ENCODE data around the gene HSPBP1.
A peak's percentile ranks its signal among the peaks of the same experiment; 100 is the strongest.

Gene HSPBP1

DNA sequence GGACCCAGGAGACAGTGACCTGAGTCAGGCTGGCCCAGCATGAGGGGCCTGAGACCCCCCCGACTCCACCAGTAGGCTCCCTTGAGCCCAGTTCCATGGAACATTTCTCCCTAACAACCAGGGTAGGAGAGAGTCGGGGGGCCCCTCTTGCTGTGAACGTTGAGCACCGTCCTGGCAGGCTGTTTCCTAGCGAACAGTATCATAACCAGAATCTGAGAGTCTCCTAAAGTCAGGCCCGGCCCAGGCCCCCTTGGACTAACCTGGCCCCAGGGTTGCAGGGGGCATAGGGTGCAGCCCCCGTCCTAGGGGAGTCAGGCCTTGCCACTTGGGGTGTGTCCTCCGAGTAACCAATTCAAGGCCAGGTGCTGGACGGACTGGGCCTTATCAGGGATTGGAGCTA is 31.5 kb upstream of the HSPBP1 start:
- H3K4me3 ChIP-seq (ENCODE audit: low read length) = no peak overlapping the region
- TF ChIP-seq ZNF274 (IDR thresholded peaks at IDR 0.05; ENCODE audit: low read depth, low read length) = no peak

DNA sequence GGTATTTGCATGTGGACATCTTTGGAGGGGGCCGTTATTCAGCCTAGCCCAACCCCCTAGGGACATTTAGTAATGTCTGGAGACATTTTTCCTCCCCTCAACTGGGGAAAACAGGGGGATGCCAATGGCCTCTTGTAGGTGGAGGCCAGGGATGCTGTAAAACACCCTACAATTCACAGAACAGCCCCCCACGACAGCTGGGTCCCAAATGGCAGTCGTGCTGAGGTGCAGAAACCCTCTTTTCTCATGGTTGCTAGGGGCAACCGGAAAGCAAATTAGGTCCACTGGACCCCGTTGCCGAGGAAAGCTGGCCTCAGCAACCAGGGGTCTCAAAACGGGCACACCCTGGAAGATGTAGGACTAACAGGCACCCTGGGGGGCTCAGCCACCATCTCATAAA is 30.6 kb upstream of the HSPBP1 start:
- TF ChIP-seq ZNF274 (IDR thresholded peaks at IDR 0.05; ENCODE audit: low read depth, low read length) = no peak
- no peak overlapping the region for H3K4me3 ChIP-seq (ENCODE audit: low read length)

DNA sequence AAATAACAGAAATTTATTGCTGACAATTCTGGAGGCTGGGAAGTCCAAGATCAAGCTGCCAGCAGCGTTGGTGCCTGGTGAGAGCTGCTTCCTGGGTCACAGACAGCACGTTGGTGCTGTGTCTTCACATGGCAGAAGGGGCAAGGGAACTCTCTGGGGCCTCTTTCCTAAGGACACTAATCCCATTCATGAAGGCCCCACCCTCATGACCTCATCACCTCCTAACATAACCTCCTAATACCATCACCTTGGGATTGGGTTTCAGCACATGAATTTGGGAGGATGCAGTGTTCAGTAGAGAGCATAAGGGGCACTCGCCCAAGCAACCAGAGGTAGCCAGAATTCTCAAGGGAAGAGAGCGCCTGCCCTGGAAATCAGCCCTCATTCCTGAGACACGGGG is 29.5 kb upstream of the HSPBP1 start:
- H3K4me3 ChIP-seq (ENCODE audit: low read length) = no peak overlapping the region
- TF ChIP-seq ZNF274 (IDR thresholded peaks at IDR 0.05; ENCODE audit: low read depth, low read length) = no peak

DNA sequence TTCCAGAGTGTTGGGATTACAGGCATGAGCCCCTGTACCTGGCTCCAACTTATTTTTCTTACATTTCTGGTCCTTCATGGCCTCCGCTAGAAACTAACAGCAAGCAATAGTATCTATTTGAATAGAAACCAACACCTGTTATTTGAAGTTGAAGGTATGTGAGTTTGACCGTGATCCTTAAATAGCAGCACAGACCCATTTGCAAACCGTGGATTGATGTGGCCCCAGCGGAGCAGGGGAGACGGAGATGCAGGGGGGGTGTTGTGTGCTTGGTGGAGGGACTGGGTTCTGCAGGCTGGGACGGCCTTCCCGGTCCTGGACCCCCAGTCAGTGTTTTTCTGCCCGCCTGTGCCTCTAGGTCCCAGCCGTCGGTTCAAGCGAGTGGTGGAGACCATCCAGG is 28.4 kb upstream of the HSPBP1 start:
- no peak overlapping the region for H3K4me3 ChIP-seq (ENCODE audit: low read length)
- no peak for TF ChIP-seq ZNF274 (IDR thresholded peaks at IDR 0.05; ENCODE audit: low read depth, low read length)

DNA sequence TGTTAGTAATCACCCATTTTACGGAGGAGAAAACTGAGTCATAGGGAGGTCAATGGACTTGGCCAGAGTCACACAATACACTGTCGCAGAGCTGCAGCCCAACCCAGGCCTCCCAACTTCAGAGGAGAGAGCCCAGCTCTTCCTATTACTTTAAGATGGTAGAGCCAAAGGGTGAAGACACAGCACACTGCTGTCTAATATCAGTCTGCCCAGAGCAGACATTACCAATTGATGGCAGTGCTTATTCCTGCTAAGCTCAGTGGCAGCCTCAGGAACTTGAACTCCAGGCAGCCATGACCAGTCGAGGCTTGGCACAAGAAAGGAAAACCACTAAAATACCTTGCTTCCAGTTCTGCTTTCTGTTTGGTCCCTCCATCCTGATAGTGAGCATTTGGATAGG is 26.8 kb upstream of the HSPBP1 start:
- no peak overlapping the region for H3K4me3 ChIP-seq (ENCODE audit: low read length)
- TF ChIP-seq ZNF274 (IDR thresholded peaks at IDR 0.05; ENCODE audit: low read depth, low read length) = no peak

DNA sequence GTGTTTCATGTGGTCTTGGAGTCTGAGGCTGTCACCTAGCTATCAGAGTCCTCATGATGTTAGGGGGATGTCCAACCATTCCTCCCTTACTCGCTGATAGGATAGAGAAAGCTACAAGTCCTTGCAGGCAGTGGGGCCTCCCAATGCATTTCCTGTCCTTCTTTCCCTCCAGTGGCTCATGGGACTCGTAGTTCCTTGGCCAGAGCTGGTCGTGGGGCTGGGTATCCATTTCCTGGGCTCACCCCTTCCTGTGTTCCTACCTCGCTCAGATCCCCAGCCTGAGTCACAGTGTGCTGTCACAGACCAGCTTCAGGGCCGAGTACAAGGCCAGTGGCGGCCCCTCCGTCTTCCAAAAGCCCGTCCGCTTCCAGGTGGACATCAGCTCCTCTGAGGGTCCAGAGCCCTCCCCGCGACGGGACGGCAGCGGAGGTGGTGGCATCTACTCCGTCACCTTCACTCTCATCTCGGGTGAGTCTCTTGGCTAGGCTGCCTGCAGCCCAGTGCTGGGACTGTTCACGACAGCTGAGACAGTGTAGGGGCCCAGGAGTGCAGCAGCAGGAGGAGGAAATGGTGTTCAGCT is 26.2 kb upstream of the HSPBP1 start:
- no peak for TF ChIP-seq ZNF274 (IDR thresholded peaks at IDR 0.05; ENCODE audit: low read depth, low read length)
- H3K4me3 ChIP-seq (ENCODE audit: low read length) = no peak overlapping the region

DNA sequence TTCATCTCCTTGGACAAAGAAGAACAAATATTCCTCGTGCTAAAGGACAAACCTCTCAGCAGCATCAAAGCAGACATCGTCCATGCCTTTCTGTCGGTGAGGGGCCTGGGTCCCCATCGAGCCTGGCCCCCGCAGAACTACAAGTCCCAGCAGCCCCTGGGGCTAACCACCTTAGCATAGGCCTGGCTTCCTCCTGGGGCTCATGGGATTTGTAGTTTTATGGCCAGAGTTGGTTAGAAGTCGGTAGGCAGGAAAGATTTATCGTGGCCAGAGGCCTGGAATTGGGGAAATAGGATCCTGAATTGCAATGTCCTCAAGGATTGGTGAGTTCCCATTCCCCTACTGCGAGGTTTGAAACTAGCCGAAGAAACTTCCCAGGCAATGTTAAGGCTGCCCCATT is 25.6 kb upstream of the HSPBP1 start:
- TF ChIP-seq ZNF274 (IDR thresholded peaks at IDR 0.05; ENCODE audit: low read depth, low read length) = no peak
- no peak overlapping the region for H3K4me3 ChIP-seq (ENCODE audit: low read length)

DNA sequence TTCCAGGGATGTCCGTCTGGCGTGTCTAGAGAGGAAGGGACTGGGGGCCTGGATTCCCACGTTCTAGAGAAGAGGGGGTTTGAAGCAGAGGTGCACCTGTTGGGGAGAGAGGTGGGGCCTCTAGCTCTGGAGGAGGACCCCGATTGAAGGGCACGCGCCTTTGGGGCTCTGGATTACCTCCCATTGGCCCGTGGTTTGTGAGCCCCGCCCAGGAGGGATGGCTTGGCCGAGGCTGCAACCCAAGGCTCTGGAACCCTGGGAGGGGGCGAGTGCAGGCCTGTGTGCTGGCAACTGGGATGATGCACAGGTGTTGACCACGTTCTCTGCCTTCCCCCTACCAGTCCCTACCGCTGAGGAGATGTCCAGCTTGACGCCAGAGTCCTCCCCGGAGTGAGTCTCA is 25.1 kb upstream of the HSPBP1 start:
- no peak for TF ChIP-seq ZNF274 (IDR thresholded peaks at IDR 0.05; ENCODE audit: low read depth, low read length)
- H3K4me3 ChIP-seq (ENCODE audit: low read length) = no peak overlapping the region

DNA sequence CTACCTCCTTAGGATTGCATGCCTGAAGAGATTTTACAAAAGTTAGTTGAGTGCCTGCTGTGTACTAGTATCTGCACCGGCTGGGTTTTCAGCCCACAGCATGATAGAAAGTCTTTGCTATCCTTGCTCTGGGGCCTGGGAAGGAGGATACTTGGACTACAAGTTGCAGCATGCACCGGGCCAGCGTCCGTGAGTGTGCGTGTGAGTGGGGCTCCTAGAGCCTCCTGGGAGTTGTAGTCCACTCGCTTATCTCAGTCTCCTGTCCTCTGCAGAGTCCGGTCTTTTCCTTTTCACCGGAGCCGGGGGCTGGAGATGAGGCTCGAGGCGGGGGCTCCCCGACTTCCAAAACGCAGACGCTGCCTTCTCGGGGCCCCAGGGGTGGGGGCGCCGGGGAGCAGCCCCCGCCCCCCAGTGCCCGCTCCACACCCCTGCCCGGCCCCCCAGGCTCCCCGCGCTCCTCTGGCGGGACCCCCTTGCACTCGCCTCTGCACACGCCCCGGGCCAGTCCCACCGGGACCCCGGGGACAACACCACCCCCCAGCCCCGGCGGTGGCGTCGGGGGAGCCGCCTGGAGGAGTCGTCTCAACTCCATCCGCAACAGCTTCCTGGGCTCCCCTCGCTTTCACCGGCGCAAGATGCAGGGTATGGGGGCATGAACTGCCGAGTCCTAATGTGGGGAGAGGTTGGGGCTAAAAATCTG is 24.5 kb upstream of the HSPBP1 start:
- no peak overlapping the region for H3K4me3 ChIP-seq (ENCODE audit: low read length)
- TF ChIP-seq ZNF274 (IDR thresholded peaks at IDR 0.05; ENCODE audit: low read depth, low read length) = no peak

DNA sequence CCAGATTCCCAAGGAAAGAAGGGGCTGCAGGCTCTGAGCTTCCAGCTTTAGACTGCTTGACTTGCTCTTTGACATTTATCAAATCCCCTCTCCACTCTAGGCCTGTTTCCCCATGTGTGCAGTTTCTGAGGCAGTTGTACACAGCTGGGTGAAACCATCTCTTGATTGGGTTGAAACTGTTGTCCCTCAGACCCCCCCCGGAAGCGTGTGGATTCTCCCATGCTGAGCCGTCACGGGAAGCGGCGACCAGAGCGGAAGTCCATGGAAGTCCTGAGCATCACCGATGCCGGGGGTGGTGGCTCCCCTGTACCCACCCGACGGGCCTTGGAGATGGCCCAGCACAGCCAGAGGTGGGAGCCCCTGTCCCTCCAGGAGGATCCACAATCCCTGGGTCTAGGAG is 23.6 kb upstream of the HSPBP1 start:
- no peak for TF ChIP-seq ZNF274 (IDR thresholded peaks at IDR 0.05; ENCODE audit: low read depth, low read length)
- H3K4me3 ChIP-seq (ENCODE audit: low read length) = no peak overlapping the region

DNA sequence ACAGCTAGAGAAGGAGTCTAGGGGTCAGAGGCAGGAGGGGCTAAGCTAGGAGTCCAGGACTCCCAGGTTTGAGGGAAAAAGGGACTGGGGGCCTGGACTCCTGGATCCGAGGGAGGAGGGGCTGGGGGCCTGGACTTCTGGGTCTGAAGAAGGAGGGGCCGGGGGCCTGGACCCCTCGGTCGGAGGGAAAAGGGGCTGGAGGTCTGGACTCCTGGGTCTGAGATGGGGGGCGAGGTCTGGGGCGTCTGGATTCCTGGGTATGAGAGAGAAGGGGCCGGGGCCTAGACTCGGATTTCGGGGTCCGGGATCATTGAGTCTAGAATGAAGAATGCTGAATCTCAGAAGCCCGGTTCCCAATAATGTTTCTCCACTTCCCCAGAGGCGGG is 22.4 kb upstream of the HSPBP1 start:
- H3K4me3 ChIP-seq (ENCODE audit: low read length) = no peak overlapping the region; the same call in 1 of the 2 replicates
- no peak for TF ChIP-seq ZNF274 (IDR thresholded peaks at IDR 0.05; ENCODE audit: low read depth, low read length)

DNA sequence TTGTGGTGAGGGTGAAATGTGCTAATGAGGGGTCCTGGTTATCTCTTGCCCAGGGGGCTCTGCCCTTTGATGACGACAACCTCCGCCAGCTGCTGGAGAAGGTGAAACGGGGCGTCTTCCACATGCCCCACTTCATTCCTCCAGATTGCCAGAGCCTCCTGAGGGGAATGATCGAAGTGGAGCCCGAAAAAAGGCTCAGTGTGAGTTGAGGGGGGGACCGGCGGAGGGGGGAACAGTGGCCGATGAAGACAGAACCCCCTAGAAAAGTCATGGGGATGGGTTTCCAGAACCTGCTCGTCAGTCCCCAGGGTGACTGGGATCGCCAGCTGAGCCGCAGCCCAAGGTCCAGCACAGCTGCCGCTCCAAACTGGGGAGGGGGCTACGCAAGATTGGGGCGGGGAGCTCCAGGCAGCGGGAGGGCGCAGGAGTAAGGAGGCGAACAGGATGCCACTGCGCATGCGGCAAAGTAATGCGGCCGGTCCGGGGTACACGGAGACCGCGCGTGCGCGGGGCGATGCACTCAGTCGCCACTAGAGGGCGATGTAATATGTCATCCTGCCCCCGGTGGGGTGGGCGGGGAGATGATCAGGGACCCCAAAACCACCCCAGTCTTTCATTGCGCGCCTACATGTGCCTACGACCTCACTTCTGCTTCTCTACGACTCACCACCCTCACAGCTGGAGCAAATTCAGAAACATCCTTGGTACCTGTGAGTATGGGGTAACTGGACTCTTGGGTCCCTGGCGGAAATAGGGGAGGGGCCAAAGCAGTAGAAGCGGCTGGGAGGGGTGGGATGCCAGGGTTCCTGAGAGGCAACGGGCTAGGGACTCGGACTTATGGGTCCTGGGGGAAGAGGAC is 21.8 kb upstream of the HSPBP1 start:
- TF ChIP-seq ZNF274 (IDR thresholded peaks at IDR 0.05; ENCODE audit: low read depth, low read length) = no peak
- H3K4me3 ChIP-seq (ENCODE audit: low read length) = peak overlapping the region; percentile 25; the same call in 1 of the 2 replicates

DNA sequence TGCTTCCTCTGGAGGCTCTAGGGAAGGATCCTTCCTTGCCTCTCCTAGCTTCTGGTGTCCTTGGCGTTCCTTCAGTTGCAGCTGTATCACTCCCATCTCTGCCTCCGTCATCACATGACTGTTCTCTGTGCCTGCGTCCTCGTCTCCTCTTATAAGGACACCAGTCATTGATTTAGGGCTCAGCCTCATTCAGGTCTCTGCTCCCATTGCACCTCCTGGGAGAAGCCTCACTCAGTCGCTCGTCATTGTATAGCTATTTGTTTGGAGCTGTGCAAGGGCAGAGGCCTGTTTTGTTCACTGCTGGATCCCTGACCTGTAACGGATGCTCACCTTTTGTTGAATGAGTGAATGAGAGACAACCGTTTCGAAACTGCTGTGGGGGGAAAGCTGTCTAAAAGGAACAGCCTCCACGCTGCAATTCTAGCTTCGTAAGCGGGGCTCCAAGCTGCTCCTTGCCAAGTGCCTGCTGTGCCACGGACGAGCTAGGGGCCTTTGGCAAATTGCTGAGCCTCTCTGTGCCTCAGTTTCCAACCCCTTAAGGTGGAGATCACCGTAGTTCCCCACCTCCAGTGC is 21.1 kb upstream of the HSPBP1 start:
- H3K4me3 ChIP-seq (ENCODE audit: low read length) = no peak overlapping the region
- no peak for TF ChIP-seq ZNF274 (IDR thresholded peaks at IDR 0.05; ENCODE audit: low read depth, low read length)

DNA sequence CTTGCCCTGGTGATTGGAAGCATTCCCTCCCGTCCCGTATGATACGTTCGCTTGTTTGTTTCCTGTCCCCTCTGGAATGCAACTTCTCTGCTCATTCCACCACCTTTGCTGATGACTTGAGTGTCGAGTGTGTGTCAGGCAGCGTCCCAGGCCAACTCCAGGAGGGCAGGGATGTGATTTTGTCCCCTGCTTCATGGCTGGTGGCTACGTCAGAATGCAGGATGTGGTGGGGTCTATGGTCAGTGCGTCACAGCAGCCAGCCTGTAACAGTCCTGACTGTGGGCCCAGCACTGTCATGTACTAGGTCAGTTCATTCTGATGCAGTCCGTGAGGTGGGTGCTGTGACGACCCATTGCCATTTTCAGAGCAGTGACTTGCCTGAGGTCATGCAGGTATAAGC is 20.1 kb upstream of the HSPBP1 start:
- no peak for TF ChIP-seq ZNF274 (IDR thresholded peaks at IDR 0.05; ENCODE audit: low read depth, low read length)
- no peak overlapping the region for H3K4me3 ChIP-seq (ENCODE audit: low read length)

DNA sequence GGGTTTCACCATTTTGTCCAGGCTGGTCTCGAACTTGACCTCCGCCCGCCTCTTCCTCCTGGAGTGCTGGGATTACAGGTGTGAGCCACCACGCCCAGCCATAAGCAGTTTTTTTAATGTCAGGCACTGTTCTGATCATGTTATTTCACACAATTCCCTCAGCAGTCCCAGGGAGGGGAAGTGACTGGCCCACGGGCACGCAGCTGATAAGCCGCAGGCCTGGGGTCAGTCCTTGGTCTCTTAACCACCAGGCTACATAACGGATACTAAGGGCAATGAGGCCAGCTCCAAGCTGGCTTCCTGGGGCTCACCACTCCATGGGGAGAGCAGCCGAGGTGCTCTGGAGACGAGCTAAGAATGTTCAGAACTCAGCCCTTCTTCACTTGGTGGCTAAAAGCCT is 17.4 kb upstream of the HSPBP1 start:
- TF ChIP-seq ZNF274 (IDR thresholded peaks at IDR 0.05; ENCODE audit: low read depth, low read length) = no peak
- no peak overlapping the region for H3K4me3 ChIP-seq (ENCODE audit: low read length)
